ENCODE measurements around the gene KLF6. TPM values are rescaled to one million over a fixed set of nuclear protein-coding genes. Genes with fewer than 3 reads are reported as not detected.

KLF6 gene
- total RNA-seq, 1 donor: 37.6 TPM

DNA sequence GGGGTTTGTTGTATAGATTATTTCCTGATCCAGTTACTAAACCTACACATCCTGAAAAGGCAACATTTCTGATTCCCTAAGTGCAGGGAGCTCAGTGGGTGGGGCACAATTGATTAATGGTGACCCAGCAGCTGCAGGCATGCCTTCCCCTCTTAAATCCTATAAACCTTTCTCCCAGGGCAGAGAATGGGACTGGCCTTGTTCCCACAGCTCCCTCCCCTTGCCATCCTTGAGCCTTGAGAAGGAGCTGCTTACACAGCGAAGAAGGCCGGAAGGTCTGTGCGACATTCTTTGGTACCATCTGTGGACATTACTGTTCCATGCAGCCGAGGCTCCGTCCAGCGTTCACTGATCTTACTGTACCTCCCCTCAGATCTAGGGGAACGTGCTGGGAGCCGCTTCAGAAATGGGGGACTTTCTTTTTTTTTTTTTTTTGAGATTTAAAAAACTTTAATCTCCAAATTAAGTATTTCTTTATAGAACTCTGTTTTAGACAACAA, 14.3 kb downstream of the KLF6 start:
- no peak overlapping the region for H3K4me3 ChIP-seq (ENCODE audit: low read depth, low read length)
- DNase-seq (ENCODE audit: low read depth): no peak
- TF ChIP-seq, protein P1, sequence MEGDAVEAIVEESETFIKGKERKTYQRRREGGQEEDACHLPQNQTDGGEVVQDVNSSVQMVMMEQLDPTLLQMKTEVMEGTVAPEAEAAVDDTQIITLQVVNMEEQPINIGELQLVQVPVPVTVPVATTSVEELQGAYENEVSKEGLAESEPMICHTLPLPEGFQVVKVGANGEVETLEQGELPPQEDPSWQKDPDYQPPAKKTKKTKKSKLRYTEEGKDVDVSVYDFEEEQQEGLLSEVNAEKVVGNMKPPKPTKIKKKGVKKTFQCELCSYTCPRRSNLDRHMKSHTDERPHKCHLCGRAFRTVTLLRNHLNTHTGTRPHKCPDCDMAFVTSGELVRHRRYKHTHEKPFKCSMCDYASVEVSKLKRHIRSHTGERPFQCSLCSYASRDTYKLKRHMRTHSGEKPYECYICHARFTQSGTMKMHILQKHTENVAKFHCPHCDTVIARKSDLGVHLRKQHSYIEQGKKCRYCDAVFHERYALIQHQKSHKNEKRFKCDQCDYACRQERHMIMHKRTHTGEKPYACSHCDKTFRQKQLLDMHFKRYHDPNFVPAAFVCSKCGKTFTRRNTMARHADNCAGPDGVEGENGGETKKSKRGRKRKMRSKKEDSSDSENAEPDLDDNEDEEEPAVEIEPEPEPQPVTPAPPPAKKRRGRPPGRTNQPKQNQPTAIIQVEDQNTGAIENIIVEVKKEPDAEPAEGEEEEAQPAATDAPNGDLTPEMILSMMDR (IDR thresholded peaks at IDR 0.05; ENCODE audit: insufficient read depth, low read depth, low read length): no peak

DNA sequence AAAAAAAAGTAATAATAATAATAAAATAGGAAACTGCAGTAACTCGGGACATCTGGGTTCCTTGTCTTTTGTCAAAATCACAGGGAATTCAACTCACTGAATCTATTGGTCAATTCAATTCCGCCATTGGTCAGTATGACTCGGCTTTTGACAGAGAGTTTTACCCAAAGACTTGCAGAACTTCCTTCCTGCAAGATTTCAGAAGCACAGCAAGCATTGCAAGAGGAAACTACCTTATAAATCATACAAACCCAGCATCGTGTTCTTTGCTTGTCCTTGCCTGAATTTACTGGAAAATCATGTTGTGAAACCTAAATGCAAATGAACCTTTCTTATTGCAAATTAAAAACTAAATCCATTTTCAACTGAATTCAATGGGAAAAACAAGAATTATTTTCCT, 15.5 kb downstream of the KLF6 start:
- DNase-seq (ENCODE audit: low read depth): no peak
- TF ChIP-seq, protein P1 (IDR thresholded peaks at IDR 0.05; ENCODE audit: insufficient read depth, low read depth, low read length): no peak
- H3K4me3 ChIP-seq (ENCODE audit: low read depth, low read length): no peak overlapping the region

DNA sequence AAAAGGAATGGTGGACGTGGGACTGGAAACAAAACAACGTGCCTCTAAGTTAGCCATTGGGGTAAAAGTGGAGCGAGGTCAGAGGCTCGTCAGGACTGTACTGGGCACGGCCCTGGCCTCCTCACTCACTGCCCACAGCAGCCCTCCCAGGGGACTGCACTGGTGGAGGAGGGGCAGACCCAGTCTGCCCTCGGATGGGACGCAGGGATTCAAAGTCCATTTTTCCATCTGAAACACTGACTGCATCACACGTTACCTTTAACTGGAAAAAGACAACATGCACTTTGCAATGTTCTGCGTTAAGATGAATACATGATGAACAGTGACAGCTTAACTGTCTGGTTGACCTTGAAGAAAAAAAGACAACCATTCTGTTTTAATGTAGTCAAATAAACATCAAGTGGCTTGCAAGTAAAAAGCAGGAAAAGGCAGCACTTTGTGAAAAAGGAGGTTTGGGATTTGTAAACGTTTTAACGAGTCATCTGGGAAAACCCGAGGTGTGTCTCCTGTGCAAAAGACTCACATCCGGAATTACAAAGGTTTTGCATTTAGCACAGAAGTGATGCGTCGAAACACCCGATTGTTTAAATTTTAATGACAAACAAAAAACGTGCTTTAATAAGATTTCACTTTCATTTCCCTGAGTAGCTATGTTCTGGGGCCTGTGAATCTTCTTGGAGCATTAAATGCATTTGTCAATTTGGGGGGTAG, 18.8 kb downstream of the KLF6 start:
- TF ChIP-seq, protein P1 (IDR thresholded peaks at IDR 0.05; ENCODE audit: insufficient read depth, low read depth, low read length): no peak
- peak; percentile 42 for DNase-seq (ENCODE audit: low read depth)
- H3K4me3 ChIP-seq (ENCODE audit: low read depth, low read length): no peak overlapping the region

DNA sequence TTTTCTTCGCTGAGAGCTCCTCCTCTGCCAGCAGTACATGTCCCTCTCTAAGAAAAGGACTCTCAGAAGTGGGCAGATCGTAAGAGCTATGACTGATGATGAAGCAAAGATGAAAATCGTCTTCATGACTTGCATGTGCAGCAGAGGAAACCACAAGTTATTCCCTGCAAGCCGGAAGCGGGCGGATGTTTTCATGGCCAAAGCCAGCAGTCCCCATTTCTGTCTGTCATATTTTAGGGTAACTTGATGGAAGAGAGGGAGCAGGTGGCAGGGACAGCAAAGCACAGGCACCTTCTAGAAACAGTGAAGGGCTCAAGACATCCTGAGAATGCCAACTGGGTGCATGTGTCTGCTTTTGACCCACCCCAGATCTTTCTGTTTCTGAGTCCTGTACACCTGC, 19.9 kb downstream of the KLF6 start:
- H3K4me3 ChIP-seq (ENCODE audit: low read depth, low read length): no peak overlapping the region
- TF ChIP-seq, protein P1 (IDR thresholded peaks at IDR 0.05; ENCODE audit: insufficient read depth, low read depth, low read length): no peak
- no peak for DNase-seq (ENCODE audit: low read depth)

DNA sequence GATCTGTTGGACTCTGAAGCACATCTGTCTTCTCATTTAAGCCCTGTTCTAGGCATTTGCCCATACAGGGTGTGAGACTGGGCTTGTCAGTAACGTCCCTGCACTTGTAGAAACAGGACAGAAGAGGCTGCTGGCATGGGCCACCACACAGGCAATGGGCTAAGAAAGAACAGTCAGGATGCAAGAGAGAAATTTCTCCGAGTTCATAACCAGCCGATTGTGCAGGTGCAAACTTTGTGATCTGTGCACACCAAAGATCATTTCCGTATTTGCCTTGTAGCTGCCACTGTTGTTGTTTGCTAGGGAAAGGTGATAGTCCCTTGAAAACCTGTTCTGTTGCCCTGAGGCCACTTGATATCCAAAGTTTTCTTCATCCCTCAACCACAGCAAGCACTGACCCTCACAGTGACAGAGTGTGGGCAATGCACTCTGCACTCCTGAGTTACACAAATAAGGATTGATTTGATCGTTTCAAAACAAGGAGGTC, 20.3 kb downstream of the KLF6 start:
- TF ChIP-seq, protein P1 (IDR thresholded peaks at IDR 0.05; ENCODE audit: insufficient read depth, low read depth, low read length): no peak
- no peak for DNase-seq (ENCODE audit: low read depth)
- no peak overlapping the region for H3K4me3 ChIP-seq (ENCODE audit: low read depth, low read length)

DNA sequence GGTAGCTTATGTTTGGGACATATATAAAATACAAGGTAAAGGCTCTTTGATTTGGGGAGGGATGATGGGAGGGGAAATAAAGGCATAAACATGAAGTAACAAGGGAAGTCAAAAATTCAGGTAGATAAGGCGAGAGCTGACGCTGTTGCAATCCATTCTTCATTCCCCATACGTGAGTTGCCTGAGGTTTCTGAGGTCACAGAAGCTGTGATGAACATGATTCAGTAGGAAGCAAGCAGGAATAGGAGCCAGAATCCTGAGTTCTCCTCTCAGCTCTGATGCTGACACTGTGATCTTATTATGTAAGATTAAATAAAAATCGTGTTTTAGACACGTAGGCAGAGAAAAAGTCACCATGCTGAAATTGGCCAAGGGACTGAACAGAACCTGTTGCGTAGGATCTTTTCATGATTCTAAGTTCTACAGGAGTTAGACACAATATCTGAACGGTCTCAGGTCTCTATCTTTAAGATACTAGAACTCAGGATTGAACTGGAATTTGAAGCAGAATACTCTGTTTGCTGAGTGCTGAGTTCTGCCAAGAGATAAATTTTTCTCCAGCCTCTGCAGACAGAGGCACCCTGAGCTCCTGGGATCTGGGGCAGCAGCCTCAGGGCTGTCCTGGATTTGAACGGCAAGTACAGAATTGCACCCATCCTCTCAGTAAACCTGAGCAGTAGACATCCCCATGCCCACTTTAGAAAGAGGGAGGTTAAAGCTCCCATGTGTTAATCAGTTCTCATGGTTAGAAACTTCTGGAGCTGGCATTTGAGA, 21.0 kb downstream of the KLF6 start:
- TF ChIP-seq, protein P1 (IDR thresholded peaks at IDR 0.05; ENCODE audit: insufficient read depth, low read depth, low read length): no peak
- DNase-seq (ENCODE audit: low read depth): peak; percentile 41
- H3K4me3 ChIP-seq (ENCODE audit: low read depth, low read length): no peak overlapping the region
